ENCODE data around the gene DDX5. TPM values are rescaled to one million over a fixed set of nuclear protein-coding genes. Genes with fewer than 3 reads are reported as not detected.
"Not testable (repeated sequence)": the region's sequence is repeated elsewhere in the genome, so short reads cannot be mapped to it uniquely, and the experiment has no call there.

The DDX5 gene
- total RNA-seq, 4 donors from 2014 or later, result 471 to 820 (median 648) TPM

DNA sequence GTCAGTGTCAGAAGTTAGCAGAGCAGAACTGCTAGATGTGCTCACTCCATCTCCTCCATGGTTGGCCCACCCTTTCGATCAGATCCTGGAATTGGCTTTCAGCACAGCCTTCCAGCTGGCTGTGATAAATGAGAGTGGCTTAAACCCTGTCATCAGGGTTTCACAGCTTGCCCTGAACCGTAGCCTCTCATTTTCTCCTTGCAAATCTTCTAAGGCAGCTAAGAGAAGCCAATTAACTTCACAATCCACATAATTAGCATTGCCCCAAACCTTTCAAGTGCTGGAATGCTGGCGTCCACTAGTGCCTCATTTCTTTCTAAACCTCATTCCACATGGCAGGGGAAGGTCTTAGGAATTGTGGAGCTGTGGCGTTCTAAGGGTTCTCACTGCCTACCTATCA is 35.5 kb downstream of the DDX5 start:
- TF ChIP-seq, protein P1, sequence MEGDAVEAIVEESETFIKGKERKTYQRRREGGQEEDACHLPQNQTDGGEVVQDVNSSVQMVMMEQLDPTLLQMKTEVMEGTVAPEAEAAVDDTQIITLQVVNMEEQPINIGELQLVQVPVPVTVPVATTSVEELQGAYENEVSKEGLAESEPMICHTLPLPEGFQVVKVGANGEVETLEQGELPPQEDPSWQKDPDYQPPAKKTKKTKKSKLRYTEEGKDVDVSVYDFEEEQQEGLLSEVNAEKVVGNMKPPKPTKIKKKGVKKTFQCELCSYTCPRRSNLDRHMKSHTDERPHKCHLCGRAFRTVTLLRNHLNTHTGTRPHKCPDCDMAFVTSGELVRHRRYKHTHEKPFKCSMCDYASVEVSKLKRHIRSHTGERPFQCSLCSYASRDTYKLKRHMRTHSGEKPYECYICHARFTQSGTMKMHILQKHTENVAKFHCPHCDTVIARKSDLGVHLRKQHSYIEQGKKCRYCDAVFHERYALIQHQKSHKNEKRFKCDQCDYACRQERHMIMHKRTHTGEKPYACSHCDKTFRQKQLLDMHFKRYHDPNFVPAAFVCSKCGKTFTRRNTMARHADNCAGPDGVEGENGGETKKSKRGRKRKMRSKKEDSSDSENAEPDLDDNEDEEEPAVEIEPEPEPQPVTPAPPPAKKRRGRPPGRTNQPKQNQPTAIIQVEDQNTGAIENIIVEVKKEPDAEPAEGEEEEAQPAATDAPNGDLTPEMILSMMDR (IDR thresholded peaks at IDR 0.05), result no peak
- no peak for TF ChIP-seq POLR2A (IDR thresholded peaks at IDR 0.05)
- no peak for TF ChIP-seq EP300 (IDR thresholded peaks at IDR 0.05)
- no peak overlapping the region for H3K27ac ChIP-seq
- peaks cover 0 to 10% (median 0%) of the 10 kb centered on the region in 3 donors for H3K36me3 ChIP-seq
- H3K4me3 ChIP-seq, result no peak overlapping the region
- H3K9me3 ChIP-seq, result no peaks in the 10 kb centered on the region
- WGBS, 2 donors, result 48 to 63% methylated on average over 4 of the region's 4 CpGs
- no peak for DNase-seq (ENCODE audit: low spot score in 2 of 2)
- H3K4me1 ChIP-seq, result no peaks in the 10 kb centered on the region
- no peaks in the 10 kb centered on the region for H3K27me3 ChIP-seq

DNA sequence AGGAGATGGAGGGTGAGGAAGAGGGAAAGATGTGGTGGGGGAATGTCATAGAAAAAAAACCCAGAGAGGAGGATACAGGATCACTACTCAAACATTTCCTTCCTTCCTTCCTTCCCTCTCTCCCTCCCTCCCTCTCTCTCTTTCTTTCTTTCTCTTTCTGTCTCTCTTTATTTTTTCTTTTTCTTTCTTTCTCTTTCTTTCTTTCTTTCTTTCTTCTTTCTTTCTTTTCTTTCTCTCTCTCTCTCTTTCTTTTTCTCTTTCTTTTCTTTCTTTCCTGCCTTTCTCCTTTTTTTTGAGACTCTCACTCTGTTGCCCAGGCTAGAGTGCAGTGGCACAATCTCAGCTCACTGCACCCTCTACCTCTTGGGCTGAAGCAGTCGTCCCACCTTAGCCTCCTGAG is 39.3 kb downstream of the DDX5 start:
- H3K9me3 ChIP-seq; H3K27me3 ChIP-seq; H3K4me3 ChIP-seq; DNase-seq (ENCODE audit: low spot score in 2 of 2); H3K4me1 ChIP-seq; H3K27ac ChIP-seq: not testable (repeated sequence)
- WGBS, 2 donors, result 74 to 80% methylated on average over 1 of the region's 1 CpG
- peaks cover 0 to 10% (median 0%) of the 10 kb centered on the region in 3 donors for H3K36me3 ChIP-seq

- Histone ChIP-seq H3K27ac (no peak overlapping the region), H3K4me1 (peaks cover 0 to 1% (median 0%) of the 10 kb centered on the region in 4 donors), H3K27me3 (no peaks in the 10 kb centered on the region), H3K4me3 (no peak overlapping the region), H3K9me3 (no peaks in the 10 kb centered on the region), H3K36me3 (peaks cover 0 to 10% (median 0%) of the 10 kb centered on the region in 3 donors)
- TF ChIP-seq, protein P1 (IDR thresholded peaks at IDR 0.05), result no peak
- TF ChIP-seq EP300 (IDR thresholded peaks at IDR 0.05) (no peak), POLR2A (IDR thresholded peaks at IDR 0.05) (no peak)
- DNase-seq (ENCODE audit: low spot score in 2 of 2), result no peak
- 51 to 55% methylated on average over 9 of the region's 9 CpGs for WGBS, 2 donors
These were observed 39.9 kb downstream of the DDX5 start for GRCh38 chr17:64466019-64466735.

GRCh38 chr17:64461788-64462187 is 44.3 kb downstream of the DDX5 start:
- Histone ChIP-seq H3K27me3 (no peaks in the 10 kb centered on the region), H3K9me3 (no peaks in the 10 kb centered on the region), H3K36me3 (no peaks in the 10 kb centered on the region), H3K4me3 (no peak overlapping the region), H3K27ac (no peak overlapping the region), H3K4me1 (peaks cover 0 to 22% (median 7%) of the 10 kb centered on the region in 4 donors)
- no peak for DNase-seq (ENCODE audit: low spot score in 2 of 2)
- WGBS, 2 donors, result 42 to 44% methylated on average over 6 of the region's 6 CpGs
- TF ChIP-seq POLR2A (IDR thresholded peaks at IDR 0.05) (no peak), EP300 (IDR thresholded peaks at IDR 0.05) (no peak)

- H3K9me3 ChIP-seq, result no peaks in the 10 kb centered on the region
- DNase-seq (ENCODE audit: low spot score in 2 of 2), result no peak
- H3K27me3 ChIP-seq, result no peaks in the 10 kb centered on the region
- H3K27ac ChIP-seq, result no peak overlapping the region
- WGBS, 2 donors, result 53 to 57% methylated on average over 8 of the region's 8 CpGs
- peaks cover 0 to 22% (median 12%) of the 10 kb centered on the region in 4 donors for H3K4me1 ChIP-seq
- TF ChIP-seq POLR2A (IDR thresholded peaks at IDR 0.05), result no peak
- TF ChIP-seq, protein P1 (IDR thresholded peaks at IDR 0.05), result no peak
- no peak for TF ChIP-seq EP300 (IDR thresholded peaks at IDR 0.05)
- no peak overlapping the region for H3K4me3 ChIP-seq
- no peaks in the 10 kb centered on the region for H3K36me3 ChIP-seq
These were observed 45.1 kb downstream of the DDX5 start for GRCh38 chr17:64460955-64461354.

GRCh38 chr17:64459818-64460217 is 46.3 kb downstream of the DDX5 start:
- WGBS, 2 donors, result 96 to 97% methylated on average over 7 of the region's 7 CpGs

More at GRCh38 chr17:64459818-64460217, 46.3 kb downstream of the DDX5 start:
- not testable (repeated sequence) for H3K9me3 ChIP-seq; H3K27me3 ChIP-seq; H3K4me3 ChIP-seq; H3K27ac ChIP-seq; H3K36me3 ChIP-seq; DNase-seq (ENCODE audit: low spot score in 2 of 2)
- H3K4me1 ChIP-seq, result peaks cover 0 to 22% (median 12%) of the 10 kb centered on the region in 4 donors

Data from tibial nerve (tissue), 4 donors.